ENCODE measurements around the gene KPNA4.
"Not testable (repeated sequence)": the region's sequence is repeated elsewhere in the genome, so short reads cannot be mapped to it uniquely, and the experiment has no call there.

The KPNA4 gene

DNA sequence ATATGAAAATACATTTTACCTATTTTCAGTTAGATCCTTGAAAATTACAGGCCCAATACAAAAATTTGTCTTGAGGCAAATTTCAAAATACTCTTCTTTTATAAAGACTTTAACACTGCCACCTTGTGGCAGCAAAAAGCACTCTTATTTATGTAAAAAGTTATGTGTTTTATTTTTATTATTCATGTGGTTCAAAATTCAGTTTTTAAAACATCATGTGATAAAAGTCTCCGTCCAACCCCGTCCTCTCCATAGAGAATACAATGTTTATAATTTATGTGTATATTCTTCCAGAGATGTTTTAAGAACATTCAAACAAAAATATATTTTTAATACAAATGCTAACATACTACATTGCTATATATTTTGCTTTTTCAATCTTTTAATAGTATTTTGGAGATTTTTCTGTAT, 78.9 kb downstream of the KPNA4 start:
- peak; percentile 45 for DNase-seq (ENCODE audit: low read depth)

DNA sequence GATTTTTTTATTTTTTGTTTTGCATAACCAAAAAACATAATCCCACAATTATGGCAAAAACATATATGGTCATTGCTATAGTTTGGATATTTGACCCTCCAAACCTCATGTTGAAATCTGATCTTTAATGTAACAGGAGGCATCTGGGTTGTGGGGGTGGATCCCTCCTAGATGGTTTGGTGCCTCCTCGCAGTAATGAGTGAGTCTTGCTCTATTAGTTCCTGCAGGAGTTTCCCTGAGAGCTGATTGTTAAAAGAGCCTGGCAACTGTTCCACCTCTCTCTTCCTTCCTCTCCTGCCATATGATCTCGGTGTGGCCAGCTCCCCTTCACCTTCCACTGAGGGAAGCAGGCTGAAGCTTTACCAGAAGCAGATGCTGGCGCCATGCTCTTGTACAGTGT, 82.6 kb downstream of the KPNA4 start:
- DNase-seq (ENCODE audit: low read depth) = no peak

DNA sequence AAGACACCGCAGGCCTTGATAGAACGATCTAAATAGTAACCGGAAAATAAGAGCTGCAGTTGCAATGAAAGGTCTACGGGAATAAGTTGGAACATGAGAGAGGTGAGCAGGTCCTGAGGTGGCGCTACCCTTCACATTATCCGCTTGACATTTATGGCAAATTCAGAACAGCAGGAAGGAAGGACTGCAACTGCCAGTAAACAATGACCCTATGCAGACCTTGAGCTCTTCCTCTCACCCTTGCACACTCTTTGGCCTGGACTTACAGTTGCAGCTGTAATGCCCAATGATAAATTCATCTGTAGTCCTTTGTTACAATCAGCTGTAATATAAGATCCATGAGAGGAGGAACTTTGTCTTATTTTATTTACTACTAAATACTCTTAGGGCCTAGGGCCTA, 83.5 kb downstream of the KPNA4 start:
- no peak for DNase-seq (ENCODE audit: low read depth)

DNA sequence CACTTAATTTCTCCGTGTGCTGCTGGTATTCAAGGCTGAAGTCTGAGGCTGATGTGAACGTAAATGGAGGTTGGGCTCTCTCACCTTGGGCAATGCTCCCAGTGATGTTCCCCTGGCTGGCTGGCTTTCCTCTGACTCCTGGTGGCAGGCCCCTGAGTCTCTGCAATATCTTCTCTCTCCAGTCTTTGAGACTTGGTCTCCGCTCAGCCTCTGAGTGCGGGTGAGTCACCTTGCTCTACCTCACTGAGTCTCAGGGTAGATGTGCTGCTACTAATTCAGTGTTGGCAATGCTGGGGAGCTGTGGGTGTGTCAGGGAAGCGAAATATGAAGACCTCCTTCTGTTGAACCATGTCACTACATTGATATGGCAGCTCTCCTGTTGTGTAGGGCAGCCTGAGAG, 84.4 kb downstream of the KPNA4 start:
- DNase-seq (ENCODE audit: low read depth) = no peak

DNA sequence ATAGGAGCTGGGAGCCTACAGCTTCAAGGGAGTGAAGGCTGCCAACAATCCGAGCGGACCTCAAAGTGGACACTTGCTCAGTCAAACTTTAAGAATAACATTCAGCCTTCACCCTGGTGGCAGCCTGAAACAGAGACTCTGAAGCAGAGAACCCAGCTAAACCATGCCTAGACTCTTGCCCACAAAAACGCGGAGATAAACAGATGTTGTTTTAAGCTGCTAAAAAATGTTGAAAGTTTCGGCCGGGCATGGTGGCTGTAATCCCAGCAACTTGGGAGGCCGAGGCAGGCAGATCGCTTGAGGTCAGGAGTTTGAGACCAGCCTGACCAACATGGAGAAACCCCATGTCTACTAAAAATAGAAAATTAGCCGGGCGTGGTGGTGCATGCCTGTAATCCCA, 86.0 kb downstream of the KPNA4 start:
- DNase-seq (ENCODE audit: low read depth) = no peak

DNA sequence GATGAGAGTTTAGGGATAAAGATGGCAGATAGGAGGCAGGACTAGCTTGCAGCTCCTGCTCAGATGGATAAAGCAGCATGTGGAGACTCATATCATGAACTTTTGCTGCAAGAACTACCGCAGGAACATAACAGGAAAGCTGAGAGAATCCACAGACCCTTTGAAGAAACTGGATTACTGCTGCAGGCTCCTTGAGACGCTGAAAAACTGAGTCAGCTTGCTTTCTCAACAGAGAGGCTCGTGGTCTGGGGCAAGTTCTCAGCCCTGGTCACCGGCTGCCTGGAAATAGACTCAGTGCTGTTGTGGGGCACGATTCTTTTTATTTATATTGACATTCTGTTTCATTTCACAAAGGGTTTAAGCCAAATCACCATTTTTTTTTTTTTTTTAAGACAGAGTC, 87.0 kb downstream of the KPNA4 start:
- no peak for DNase-seq (ENCODE audit: low read depth)

DNA sequence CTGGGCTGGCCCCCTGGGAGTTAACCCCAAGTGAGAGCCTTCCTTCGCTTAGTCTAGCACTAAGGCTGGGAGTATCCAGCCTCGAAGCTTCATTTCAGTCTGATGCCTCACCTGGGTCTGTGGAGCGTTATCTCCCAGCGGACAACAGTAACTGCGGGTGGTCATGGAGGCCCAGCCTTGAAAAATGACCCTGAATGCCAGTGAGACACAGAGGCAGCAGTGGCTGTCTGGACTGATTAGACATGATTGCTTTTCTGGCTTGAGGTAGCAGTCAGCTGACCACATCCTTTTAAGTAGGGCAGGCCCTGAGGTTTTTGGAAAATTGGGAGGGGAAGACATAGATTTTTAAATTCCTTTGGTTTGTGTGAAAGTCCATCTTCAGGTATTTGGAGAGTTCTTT, 87.6 kb downstream of the KPNA4 start:
- DNase-seq (ENCODE audit: low read depth) = no peak

DNA sequence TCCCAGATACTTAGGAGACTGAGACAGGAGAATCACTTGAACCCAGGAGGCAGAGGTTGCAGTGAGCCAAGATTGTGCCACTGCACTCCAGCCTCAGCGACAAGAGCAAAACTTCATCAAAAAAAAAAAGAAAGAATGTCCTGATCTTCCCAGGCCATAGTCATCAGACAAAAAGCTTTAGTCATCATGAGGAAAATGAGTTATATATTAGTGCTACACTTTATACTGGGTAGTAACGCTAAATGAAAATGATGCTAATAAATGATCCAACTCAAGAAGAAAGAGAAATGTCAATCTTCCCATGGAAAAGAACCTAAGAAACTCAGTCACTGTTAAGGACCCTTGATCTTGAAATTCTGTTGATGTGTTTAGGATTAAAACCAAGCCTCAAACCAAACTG, 89.5 kb downstream of the KPNA4 start:
- DNase-seq (ENCODE audit: low read depth) = no peak

DNA sequence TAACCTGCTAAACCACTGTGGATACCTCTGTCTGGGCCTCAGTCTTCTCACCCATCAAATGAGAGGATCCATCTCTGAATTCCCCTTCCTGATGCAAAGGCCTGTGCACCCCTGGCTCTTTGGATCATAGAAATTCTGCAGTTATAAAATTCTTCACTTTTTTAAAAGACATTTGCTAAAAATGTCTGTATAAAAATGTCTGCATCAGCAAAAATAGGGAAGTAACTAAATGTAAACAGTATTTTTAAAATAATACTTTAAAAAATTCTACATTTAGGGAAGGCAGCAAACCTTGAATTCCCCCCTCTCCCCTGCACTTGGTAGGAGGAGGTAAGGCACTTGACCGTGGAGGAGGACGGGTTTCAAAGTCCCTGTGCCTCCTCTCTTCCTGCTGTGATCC, 90.2 kb downstream of the KPNA4 start:
- DNase-seq (ENCODE audit: low read depth) = no peak

DNA sequence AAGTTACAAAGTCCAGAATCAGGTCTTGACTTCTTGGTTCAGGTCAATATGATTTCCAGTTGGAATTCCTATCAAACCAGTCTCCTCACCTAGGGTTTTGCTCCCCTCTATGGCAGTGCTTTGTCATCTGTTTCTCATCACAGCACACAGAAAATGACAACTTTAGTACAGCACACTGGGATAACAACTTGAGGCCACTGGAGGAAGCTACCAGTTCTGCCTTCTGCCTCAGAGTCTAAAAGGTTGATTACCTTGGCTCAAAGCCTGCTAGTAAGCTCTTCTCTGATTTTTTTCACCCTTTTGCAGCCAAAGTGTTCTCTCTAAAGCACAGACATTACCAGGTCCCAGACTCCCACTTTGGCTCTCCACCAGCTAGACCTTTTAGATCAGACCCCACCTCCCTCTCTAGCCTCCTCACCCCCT, 90.9 kb downstream of the KPNA4 start:
- peak; percentile 39 for DNase-seq (ENCODE audit: low read depth)

DNA sequence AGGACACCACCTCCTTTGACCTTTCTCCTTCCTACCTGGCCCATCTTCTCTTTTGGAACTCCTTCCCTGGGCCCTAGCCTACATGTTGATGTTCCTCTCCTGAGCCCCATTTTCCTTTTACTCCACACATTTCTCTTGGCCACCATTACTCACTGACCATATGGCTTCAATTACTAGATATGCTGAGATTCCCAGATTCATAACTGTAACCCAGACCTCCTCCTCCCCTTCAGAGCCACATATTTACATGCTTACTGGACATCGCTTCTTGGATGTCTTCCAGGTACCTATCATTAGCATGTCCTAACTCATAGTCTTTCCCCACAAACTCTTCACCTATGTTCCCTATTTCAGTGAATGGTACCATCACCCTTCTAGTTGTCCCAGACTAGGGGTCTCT, 91.4 kb downstream of the KPNA4 start:
- DNase-seq (ENCODE audit: low read depth) = peak; percentile 92

DNA sequence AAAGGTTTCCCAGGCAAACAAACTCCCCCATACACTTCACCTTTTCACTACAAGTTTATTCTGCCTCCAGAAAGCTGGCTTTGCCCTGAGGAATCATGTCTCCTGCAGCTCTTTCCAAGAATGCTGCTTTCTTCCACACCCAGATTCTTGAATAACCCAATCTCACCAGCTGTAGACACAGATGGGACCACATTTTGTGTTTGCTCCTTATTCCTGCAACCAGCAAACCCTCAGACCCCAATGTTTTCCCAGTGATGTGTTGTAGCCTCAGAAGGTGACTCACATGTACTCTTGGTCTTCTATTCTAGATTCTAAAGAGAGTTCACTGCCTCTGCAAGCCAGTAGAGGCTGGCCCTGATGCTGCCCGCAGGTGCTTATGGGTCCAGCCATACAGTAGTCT, 92.2 kb downstream of the KPNA4 start:
- peak; percentile 20 for DNase-seq (ENCODE audit: low read depth)

DNA sequence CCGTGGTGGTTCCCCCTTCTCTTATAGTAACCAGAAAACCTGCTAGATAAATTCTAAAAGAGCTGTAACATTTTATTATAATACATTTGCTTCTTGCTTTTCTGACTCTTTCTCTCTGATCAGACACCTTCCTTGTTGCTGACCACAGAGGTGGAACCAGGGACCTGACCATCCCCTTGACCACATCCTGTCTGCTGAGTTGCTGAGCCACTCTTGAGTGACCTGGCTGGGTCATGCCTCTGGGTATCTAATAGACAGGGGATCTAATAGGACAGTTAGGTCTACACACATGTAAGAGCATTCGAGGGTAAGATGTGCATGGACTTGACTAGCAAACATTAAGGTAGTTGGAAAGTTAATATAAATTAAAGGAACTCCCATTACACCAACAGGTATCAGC, 93.0 kb downstream of the KPNA4 start:
- no peak for DNase-seq (ENCODE audit: low read depth)

DNA sequence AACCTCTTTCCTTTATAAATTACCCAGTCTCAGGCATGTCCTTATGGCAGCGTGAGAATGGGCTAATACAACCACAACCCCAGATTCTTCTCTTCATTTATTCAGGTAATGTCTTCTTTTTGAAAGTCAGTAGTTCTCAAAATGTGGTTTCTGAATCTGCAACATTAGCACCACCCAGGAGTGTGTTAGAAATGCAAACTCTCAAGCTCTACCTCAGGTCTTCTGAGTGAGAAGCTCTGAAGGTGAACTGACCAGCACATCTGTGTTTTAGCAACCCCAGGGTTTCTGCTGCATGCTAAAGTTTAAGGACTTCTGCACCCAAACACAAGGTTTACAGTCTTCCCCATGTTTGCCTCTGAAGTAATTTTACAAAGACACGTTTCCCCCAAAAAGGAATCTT, 93.5 kb downstream of the KPNA4 start:
- no peak for DNase-seq (ENCODE audit: low read depth)

DNA sequence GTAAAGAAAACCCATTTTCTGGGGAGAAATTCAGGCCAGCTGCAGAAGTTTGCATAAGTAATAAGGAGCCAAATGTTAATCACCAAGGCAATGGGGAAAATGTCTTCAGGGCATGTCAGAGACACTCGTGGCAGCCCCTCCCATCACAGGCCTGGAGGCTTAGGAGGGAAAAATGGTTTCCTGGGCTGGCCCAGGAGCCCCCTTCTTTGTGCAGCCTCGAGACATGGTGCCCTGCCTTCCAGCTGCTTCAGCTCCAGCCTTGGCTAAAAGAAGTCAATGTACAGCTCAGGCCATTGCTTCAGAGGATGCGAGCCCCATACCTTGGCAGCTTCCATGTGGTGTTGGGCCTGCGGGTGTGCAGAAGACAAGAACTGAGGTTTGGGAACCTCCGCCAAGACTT, 95.2 kb downstream of the KPNA4 start:
- no peak for DNase-seq (ENCODE audit: low read depth)

DNA sequence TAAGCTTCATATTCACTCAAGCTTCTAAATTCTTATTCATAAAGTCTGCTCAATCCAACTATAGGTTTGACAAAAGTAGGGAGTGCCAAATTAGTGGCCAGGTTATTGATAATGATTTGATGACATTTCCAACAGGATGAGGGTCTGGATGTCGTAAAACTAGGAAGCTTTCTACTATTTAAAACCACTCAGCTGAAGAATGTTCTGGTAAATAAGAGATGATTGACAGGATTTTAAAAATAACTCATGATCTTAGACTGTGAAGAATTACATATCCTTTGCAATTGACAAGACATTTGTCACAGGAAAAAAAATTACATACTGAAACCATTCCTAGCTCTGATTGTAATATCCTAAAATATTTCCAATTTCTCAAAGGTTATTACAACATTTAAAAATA, 100.4 kb downstream of the KPNA4 start:
- DNase-seq (ENCODE audit: low read depth) = no peak

DNA sequence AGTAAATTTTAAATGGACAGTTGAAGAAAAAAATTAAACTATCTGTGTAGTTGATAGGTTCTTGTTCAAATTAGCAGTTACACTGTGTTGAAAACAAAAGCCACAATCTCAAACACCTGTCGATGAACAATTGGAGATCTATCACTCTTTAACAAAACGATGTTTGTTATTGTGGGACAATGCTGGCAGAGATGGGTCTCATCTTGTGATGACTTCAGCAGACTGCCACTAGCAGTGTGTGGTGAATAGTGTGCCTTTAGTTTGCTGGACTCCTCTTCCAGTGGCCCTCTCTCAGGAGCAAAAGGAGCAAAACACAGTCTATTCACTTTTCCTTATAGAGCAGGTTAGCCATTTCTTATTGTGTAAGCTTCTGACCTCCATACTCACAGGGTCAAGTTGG, 101.0 kb downstream of the KPNA4 start:
- no peak for DNase-seq (ENCODE audit: low read depth)

DNA sequence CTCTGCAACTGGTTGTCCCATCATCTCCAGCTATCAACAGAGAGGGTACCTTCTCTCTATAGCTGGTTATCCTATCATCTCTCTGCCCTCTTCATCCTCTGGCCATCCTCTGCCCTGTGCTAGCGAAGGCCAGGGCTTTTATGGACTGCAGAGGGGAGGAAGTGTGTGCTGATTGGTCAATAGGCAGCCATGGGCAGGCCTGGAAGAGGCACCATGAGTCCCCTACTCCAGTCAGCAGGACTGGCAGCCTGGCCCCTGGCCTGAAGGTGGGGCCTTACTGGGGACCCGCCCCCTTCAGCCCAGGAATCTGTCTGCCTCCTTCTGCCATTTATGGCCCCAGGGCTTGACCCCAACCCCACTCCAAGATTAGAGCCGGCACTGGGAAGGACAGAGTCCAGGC, 105.3 kb downstream of the KPNA4 start:
- no peak for DNase-seq (ENCODE audit: low read depth)

DNA sequence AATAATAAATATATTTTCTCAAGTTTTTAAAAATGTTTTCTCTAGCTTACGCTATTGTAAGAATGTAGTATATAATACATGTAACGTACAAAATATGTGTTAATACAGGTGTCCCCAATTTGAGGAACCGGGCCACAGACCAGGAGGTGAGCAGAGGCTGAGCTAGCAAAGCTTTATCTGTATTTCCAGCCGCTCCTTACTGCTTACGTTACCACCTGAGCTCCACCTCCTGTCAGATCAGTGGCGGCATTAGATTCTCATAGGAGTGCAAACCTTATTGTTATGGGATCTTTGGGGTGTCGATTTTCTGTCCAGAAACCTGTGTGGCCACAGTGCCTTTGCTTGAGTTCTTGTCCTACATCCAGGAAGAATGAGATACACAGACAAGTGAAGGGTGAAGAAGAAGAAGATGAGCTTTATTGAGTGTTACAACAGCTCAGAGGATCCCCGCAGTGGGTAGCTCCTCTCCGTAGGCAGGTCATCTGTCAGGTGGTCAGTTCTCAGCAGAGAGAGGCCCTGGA, 105.9 kb downstream of the KPNA4 start:
- DNase-seq (ENCODE audit: low read depth) = no peak

DNA sequence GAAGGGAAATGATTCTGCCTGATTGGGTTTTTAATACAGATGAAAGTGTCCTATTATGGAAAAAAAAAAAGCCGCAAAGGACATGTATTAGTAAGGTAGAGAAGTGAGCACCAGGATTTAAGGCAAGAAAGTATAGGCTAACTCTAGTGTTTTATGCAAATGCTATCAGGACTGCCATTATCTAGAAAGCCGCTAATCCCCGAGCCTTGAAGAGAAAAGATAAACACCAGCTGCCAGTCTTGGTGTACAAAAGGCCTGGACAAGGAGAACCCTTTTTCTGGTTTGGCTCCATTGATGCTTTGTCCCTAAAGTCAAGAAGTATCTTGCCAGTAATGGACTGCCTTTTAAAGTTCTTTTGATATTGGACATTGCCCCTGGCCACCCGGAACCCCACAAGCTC, 107.2 kb downstream of the KPNA4 start:
- DNase-seq (ENCODE audit: low read depth) = no peak

DNA sequence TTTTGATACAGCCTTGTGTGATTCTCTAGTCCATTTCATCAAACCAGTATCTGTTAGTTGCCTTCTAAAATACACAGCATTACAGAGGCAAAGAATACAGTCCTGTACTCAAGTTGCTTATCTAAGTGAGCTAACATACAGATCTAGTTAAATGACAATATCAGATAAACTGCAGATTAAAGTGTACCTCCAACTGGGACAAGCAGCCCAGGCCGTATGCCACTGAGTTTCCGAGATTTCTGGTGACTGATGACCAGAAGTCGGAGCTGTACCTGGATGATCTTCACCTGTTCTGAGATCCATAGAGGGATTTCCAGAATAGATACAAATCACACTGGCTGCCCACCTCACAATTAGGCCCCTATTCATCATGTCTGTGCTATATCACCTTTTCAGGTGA, 109.5 kb downstream of the KPNA4 start:
- DNase-seq (ENCODE audit: low read depth) = no peak

DNA sequence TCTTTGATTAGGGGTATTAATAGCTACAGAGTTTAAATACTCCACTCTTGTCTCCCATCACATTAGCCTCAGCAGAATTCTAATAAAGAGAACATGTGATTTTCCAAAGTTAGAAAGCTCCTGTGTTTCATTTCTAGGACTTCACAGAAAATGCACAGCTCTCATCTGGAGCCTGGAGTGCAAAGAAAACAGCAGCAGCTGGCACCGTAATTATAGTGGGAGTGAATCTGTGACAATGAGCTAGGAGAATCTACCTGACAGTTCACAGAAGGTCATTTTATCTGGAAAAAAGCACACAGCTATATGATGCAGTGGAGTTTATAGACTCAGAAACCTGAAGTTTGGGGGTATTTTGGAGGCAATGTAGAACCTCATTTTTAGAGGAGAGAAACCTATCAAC, 110.4 kb downstream of the KPNA4 start:
- no peak for DNase-seq (ENCODE audit: low read depth)

DNA sequence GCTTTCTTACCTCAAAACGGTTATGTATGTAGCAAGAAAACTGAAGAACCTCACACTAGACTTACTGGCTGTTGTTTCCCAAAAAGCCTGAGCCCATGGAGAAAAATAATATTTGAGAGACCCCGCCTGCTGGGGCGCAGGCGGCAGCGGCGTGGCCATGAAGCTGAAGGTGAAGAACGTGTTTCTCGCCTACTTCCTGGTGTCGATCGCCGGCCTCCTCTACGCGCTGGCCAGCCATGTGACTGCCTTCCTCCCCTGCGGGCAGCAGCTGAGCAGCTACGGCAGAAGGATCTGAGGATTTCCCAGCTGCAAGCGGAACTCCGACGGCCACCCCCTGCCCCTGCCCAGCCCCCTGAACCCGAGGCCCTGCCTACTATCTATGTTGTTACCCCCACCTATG, 113.1 kb downstream of the KPNA4 start:
- DNase-seq (ENCODE audit: low read depth) = not testable (repeated sequence)

DNA sequence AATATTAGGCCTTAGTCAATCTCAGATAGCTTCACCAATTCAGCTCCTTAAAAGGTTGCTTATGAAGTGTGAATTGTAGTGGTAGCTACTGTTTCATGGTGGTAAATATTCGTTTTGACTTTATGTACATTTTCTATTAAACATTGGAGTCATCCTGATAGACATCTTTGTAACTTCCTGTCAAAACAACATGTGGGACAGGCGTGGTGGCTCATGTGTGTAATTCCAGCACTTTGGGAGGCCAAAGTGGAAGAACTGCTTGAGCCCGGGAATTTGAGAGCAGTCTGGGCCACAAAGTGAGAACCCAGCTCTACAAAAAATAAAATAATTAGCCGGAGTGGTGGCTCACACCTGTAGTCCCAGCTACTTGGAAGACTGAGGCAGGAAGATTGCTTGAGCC, 113.8 kb downstream of the KPNA4 start:
- DNase-seq (ENCODE audit: low read depth) = no peak

DNA sequence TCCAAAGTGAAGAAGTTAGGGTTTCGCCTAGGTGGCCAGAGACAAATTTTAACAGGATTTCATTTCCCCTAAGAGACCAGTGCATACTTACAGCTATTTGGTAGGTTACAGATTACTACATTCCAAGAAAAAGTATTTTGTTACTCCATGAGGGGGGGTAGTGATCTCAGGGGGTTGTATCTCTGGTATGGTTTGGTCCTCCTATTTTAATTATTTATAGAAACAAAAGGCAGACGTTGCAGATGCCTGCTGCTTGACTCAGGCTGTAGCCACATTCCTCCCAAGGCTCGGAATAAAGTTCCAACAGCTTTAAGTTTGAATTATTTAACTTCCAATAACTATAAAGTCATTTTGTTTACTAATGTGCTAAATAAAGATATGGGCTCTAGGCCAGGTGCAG, 114.5 kb downstream of the KPNA4 start:
- peak; percentile 71 for DNase-seq (ENCODE audit: low read depth)

All from fibroblast of the conjunctiva (primary cell).